Measurements from ENCODE around the gene NPR1.

The NPR1 gene

GRCh38 chr1:153728305-153729066, 50.0 kb downstream of the NPR1 start:
- DNase-seq, result no peak

GRCh38 chr1:153730468-153730988, 52.0 kb downstream of the NPR1 start:
- DNase-seq, result no peak

- DNase-seq, result no peak
Measured at GRCh38 chr1:153733970-153734369, 55.5 kb downstream of the NPR1 start.

GRCh38 chr1:153734396-153735089, 56.1 kb downstream of the NPR1 start:
- DNase-seq, result no peak

- DNase-seq, result no peak
Measured at GRCh38 chr1:153735090-153735420, 56.6 kb downstream of the NPR1 start.

GRCh38 chr1:153741986-153742385, 63.5 kb downstream of the NPR1 start:
- DNase-seq, result no peak

GRCh38 chr1:153742411-153743142, 64.1 kb downstream of the NPR1 start:
- DNase-seq, result no peak

All from NCI-H1048 (cell line).